ENCODE data around the gene MEGF11.

DNA sequence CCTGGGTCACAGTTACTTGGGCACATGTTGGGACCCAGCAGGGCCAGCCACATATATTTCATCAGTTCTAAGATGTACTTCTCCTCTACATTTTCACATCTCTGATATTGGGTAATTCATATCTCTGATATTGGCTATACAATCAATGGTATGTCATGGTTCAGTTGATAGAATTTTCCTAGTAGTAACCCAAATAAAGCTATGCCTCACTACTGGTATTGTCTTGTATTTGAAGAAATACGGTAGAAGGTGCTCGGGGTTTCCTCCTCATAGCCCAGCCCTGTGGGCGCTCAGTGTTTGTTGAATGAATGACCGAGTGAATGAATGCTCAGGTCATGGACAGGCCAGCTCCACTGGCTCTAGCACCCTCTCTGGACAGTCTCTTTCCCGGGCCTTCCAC, 290.2 kb downstream of the MEGF11 start:
- TF ChIP-seq POLR2A (IDR thresholded peaks at IDR 0.05; ENCODE audit: low read depth) = no peak
- TF ChIP-seq, protein P1, sequence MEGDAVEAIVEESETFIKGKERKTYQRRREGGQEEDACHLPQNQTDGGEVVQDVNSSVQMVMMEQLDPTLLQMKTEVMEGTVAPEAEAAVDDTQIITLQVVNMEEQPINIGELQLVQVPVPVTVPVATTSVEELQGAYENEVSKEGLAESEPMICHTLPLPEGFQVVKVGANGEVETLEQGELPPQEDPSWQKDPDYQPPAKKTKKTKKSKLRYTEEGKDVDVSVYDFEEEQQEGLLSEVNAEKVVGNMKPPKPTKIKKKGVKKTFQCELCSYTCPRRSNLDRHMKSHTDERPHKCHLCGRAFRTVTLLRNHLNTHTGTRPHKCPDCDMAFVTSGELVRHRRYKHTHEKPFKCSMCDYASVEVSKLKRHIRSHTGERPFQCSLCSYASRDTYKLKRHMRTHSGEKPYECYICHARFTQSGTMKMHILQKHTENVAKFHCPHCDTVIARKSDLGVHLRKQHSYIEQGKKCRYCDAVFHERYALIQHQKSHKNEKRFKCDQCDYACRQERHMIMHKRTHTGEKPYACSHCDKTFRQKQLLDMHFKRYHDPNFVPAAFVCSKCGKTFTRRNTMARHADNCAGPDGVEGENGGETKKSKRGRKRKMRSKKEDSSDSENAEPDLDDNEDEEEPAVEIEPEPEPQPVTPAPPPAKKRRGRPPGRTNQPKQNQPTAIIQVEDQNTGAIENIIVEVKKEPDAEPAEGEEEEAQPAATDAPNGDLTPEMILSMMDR (IDR thresholded peaks at IDR 0.05) = no peak
- TF ChIP-seq POLR2AphosphoS5 (IDR thresholded peaks at IDR 0.05) = no peak
